ENCODE results near the gene DNAI2. TPM values are rescaled to one million over a fixed set of nuclear protein-coding genes. Genes with fewer than 3 reads are reported as not detected.

DNAI2 gene
- 0.92 TPM for total RNA-seq

DNA sequence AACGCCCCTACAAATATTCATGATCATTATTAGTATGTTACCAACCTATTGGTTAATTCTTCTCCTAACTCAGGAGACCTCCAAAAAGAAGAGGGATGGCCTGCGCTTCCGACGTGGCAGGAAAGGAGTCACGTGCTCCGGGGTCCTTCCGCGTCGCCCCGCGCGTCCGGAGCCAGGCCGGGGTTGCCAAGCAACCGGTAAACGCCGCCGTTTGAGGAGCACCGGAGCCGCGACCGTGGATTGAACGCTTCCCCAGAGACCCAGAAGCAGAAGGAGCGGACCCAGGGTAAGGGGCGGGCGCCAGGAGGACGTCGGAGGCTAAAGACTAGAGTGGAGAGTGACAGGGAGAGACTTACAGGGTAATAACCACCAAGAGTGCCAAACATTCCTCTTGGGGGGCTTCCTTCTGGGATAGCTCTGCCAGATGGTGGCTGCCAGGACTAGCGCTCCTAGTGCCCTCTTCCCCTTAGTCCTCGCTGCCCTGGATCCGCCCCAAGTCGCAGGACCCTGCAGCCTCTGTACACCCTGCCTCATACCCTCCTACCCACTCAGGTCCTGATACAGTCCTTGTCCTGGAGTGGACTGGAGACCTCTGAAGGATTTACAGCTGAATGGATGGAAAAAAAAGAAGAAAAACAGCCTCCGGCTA lies at the start of gene DNAI2:
Gene DNAI2, plus strand, starts transcription at position 175 of the 649 bp plus-strand sequence. CDS start 7,584 bp downstream, outside the sequence.

GRCh38 chr17:74325743-74326379 lies 51.8 kb downstream of the DNAI2 start, which contains the start of gene KIF19:
TSS of gene KIF19 (plus strand) at chr17:74326226. CDS start at chr17:74326350, 124 bp downstream.

DNA sequence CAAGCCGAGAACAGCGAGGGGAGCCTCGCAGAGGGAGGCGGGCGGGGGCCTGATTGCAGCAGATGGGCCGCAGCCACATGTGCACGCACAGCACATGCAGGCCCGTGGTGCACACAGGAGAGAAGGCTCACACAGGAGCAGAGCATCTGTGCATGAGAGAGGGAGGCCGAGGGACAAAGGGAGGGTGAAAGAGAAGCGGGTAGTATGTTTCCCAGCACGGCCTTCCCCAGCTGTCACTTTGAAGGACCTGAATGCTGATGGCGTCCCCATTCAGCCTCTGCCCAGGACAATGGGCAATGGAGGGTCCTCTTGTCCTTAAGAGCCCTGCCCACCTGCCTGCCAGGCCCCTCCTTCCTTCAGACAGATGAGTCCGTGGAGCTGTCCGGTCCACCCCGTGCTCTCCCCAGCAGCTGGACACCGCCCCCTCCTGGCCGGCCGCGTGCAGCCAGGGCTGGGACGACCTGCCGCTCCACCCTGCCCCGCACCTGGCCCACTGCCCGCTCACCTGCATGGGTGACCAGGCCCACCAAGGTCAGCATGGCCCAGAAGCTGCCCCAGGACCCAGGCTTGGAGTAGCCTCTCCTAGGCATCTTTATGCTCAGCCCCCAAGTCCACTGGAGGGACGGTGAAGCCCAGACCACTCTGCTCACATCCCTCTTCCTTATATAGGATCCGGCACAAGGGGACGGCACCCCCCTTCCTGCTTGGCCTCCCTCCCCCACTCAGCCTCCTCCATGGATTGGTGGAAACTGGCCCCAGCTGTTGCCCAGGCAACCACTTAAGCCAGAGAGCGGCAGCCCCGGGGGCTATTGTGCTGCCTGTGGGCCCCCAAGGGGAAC lies 87.4 kb downstream of the DNAI2 start, which contains the start of gene BTBD17:
Gene BTBD17, minus strand, starts transcription at position 639 of the 839 bp plus-strand sequence. Its CDS starts 49 bp downstream, at position 590.

Other genes starting within 250 kb of the DNAI2 start
- 1,874 TPM for gene RPL38, start 70.6 kb upstream of the DNAI2 start, total RNA-seq
- gene TTYH2, start 60.7 kb upstream of the DNAI2 start, total RNA-seq = 13.8 TPM
- 2.3 TPM for gene KIF19, start 52.0 kb downstream of the DNAI2 start, total RNA-seq
- gene BTBD17, start 87.6 kb downstream of the DNAI2 start, total RNA-seq = 20.8 TPM
- gene GPR142, start 93.3 kb downstream of the DNAI2 start, total RNA-seq = not detected
- 9.9 TPM for gene GPRC5C, start 157.9 kb downstream of the DNAI2 start, total RNA-seq
- 6.2 TPM for gene CD300A, start 192.4 kb downstream of the DNAI2 start, total RNA-seq